Measurements from ENCODE around the gene HTR4.

Gene HTR4

GRCh38 chr5:148665431-148665830 lies 11.1 kb upstream of the HTR4 start:
- DNase-seq (ENCODE audit: low read depth, low spot score) = no peak

- no peak for DNase-seq (ENCODE audit: low read depth, low spot score)
These were observed 9.2 kb upstream of the HTR4 start for GRCh38 chr5:148663509-148663908.

- DNase-seq (ENCODE audit: low read depth, low spot score) = no peak
These were observed 6.0 kb upstream of the HTR4 start for GRCh38 chr5:148660346-148660660.

GRCh38 chr5:148659641-148660345 lies 5.5 kb upstream of the HTR4 start:
- DNase-seq (ENCODE audit: low read depth, low spot score) = no peak

- no peak for DNase-seq (ENCODE audit: low read depth, low spot score)
These were observed 964 bp downstream of the HTR4 start for GRCh38 chr5:148653291-148653835.

- DNase-seq (ENCODE audit: low read depth, low spot score) = no peak
These were observed 2.8 kb downstream of the HTR4 start for GRCh38 chr5:148651528-148651927.

GRCh38 chr5:148645527-148645926 lies 8.8 kb downstream of the HTR4 start:
- DNase-seq (ENCODE audit: low read depth, low spot score) = no peak

GRCh38 chr5:148641735-148642134 lies 12.6 kb downstream of the HTR4 start:
- DNase-seq (ENCODE audit: low read depth, low spot score) = no peak

- DNase-seq (ENCODE audit: low read depth, low spot score) = no peak
These were observed 13.9 kb downstream of the HTR4 start for GRCh38 chr5:148640471-148640870.

GRCh38 chr5:148639081-148639480 lies 15.2 kb downstream of the HTR4 start:
- DNase-seq (ENCODE audit: low read depth, low spot score) = no peak

GRCh38 chr5:148636353-148636752 lies 18.0 kb downstream of the HTR4 start:
- no peak for DNase-seq (ENCODE audit: low read depth, low spot score)

- DNase-seq (ENCODE audit: low read depth, low spot score) = no peak
These were observed 18.8 kb downstream of the HTR4 start for GRCh38 chr5:148635321-148636083.

- no peak for DNase-seq (ENCODE audit: low read depth, low spot score)
These were observed 21.3 kb downstream of the HTR4 start for GRCh38 chr5:148633067-148633377.

GRCh38 chr5:148632255-148633066 lies 21.9 kb downstream of the HTR4 start:
- DNase-seq (ENCODE audit: low read depth, low spot score) = no peak

GRCh38 chr5:148626986-148627385 lies 27.3 kb downstream of the HTR4 start:
- DNase-seq (ENCODE audit: low read depth, low spot score) = no peak

- no peak for DNase-seq (ENCODE audit: low read depth, low spot score)
These were observed 28.2 kb downstream of the HTR4 start for GRCh38 chr5:148626081-148626613.

- DNase-seq (ENCODE audit: low read depth, low spot score) = no peak
These were observed 29.1 kb downstream of the HTR4 start for GRCh38 chr5:148625250-148625649.

- DNase-seq (ENCODE audit: low read depth, low spot score) = no peak
These were observed 30.6 kb downstream of the HTR4 start for GRCh38 chr5:148623741-148624140.

GRCh38 chr5:148623101-148623500 lies 31.2 kb downstream of the HTR4 start:
- no peak for DNase-seq (ENCODE audit: low read depth, low spot score)

- no peak for DNase-seq (ENCODE audit: low read depth, low spot score)
These were observed 33.6 kb downstream of the HTR4 start for GRCh38 chr5:148620696-148621095.

- no peak for DNase-seq (ENCODE audit: low read depth, low spot score)
These were observed 34.2 kb downstream of the HTR4 start for GRCh38 chr5:148620091-148620490.

- no peak for DNase-seq (ENCODE audit: low read depth, low spot score)
These were observed 34.8 kb downstream of the HTR4 start for GRCh38 chr5:148619484-148619883.
